ENCODE measurements around the gene XCR1. TPM values are rescaled to one million over a fixed set of nuclear protein-coding genes. Genes with fewer than 3 reads are reported as not detected.

The XCR1 gene
- total RNA-seq, 1 donor from 2014 or later = not detected

GRCh38 chr3:45976191-45977091 lies 50.8 kb downstream of the XCR1 start:
- no peaks in the 10 kb centered on the region for H3K9me3 Mint-ChIP-seq (ENCODE audit: unreplicated experiment)
- peaks cover 53% of the 10 kb centered on the region for H3K36me3 Mint-ChIP-seq (ENCODE audit: unreplicated experiment)
- no peaks in the 10 kb centered on the region for H3K27me3 Mint-ChIP-seq (ENCODE audit: unreplicated experiment)
- no peak for DNase-seq (ENCODE audit: extremely low spot score, unreplicated experiment)
- H3K4me3 Mint-ChIP-seq (ENCODE audit: unreplicated experiment) = no peak overlapping the region
- no peak overlapping the region for H3K27ac Mint-ChIP-seq (ENCODE audit: unreplicated experiment)
- peaks cover 3% of the 10 kb centered on the region for H3K4me1 Mint-ChIP-seq (ENCODE audit: unreplicated experiment)
- TF ChIP-seq CTCF (IDR thresholded peaks at IDR 0.05) = no peak

DNA sequence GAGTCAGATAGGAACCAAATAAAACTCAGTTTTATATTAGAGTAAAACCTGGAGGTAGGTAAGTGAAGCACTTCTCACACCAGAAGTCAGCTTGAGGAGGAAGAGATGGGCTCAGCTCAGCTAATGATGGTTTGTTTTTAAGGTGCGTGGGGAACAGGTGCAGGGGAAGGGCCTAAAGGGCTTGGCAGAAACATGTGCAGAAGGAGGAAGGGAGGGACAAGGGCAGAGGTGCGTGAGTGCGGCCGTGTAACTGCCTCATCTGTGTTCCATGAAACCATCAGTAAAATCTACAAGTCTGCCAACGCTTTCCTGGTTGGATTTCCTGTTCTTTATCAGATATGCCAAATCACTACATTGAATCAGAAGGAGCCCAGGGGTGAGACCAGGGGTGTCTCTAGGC lies 51.6 kb downstream of the XCR1 start:
- Mint-ChIP-seq H3K4me3 (ENCODE audit: unreplicated experiment) (no peak overlapping the region), H3K36me3 (ENCODE audit: unreplicated experiment) (peaks cover 51% of the 10 kb centered on the region), H3K27me3 (ENCODE audit: unreplicated experiment) (no peaks in the 10 kb centered on the region), H3K9me3 (ENCODE audit: unreplicated experiment) (no peaks in the 10 kb centered on the region), H3K27ac (ENCODE audit: unreplicated experiment) (no peak overlapping the region), H3K4me1 (ENCODE audit: unreplicated experiment) (peaks cover 3% of the 10 kb centered on the region)
- no peak for TF ChIP-seq CTCF (IDR thresholded peaks at IDR 0.05)
- no peak for DNase-seq (ENCODE audit: extremely low spot score, unreplicated experiment)

- H3K4me1 Mint-ChIP-seq (ENCODE audit: unreplicated experiment) = peaks cover 3% of the 10 kb centered on the region
- H3K27me3 Mint-ChIP-seq (ENCODE audit: unreplicated experiment) = no peaks in the 10 kb centered on the region
- no peaks in the 10 kb centered on the region for H3K9me3 Mint-ChIP-seq (ENCODE audit: unreplicated experiment)
- no peak for TF ChIP-seq CTCF (IDR thresholded peaks at IDR 0.05)
- H3K36me3 Mint-ChIP-seq (ENCODE audit: unreplicated experiment) = peaks cover 53% of the 10 kb centered on the region
- H3K27ac Mint-ChIP-seq (ENCODE audit: unreplicated experiment) = no peak overlapping the region
- H3K4me3 Mint-ChIP-seq (ENCODE audit: unreplicated experiment) = no peak overlapping the region
- DNase-seq (ENCODE audit: extremely low spot score, unreplicated experiment) = no peak
These were observed 52.6 kb downstream of the XCR1 start for GRCh38 chr3:45974686-45975085.

GRCh38 chr3:45972534-45973402 lies 54.5 kb downstream of the XCR1 start:
- no peak overlapping the region for H3K4me3 Mint-ChIP-seq (ENCODE audit: unreplicated experiment)
- no peaks in the 10 kb centered on the region for H3K9me3 Mint-ChIP-seq (ENCODE audit: unreplicated experiment)
- H3K27ac Mint-ChIP-seq (ENCODE audit: unreplicated experiment) = peak overlapping the region; percentile 33
- H3K36me3 Mint-ChIP-seq (ENCODE audit: unreplicated experiment) = peaks cover 46% of the 10 kb centered on the region
- TF ChIP-seq CTCF (IDR thresholded peaks at IDR 0.05) = no peak
- no peak for DNase-seq (ENCODE audit: extremely low spot score, unreplicated experiment)
- H3K4me1 Mint-ChIP-seq (ENCODE audit: unreplicated experiment) = peaks cover 3% of the 10 kb centered on the region
- no peaks in the 10 kb centered on the region for H3K27me3 Mint-ChIP-seq (ENCODE audit: unreplicated experiment)

DNA sequence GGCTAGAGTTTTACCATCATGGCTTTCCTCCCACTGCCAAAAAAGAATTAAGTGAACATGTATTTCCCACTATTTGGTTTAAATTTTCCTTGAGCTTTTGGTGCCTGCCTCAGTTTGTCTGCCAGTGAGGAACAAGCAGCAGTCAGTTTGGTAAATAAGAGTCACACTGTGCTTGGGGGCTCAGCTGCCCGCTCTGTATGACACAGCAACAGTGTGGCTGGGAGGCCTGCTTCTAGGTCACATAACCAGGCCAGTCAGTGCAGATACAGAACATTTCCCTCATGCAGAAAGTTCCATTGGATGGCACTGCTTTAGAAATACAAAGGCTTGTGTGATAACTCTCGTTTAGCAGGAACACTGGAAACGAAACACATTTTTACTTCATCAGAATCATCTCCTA lies 57.3 kb downstream of the XCR1 start:
- H3K4me3 Mint-ChIP-seq (ENCODE audit: unreplicated experiment) = no peak overlapping the region
- no peaks in the 10 kb centered on the region for H3K9me3 Mint-ChIP-seq (ENCODE audit: unreplicated experiment)
- H3K27ac Mint-ChIP-seq (ENCODE audit: unreplicated experiment) = no peak overlapping the region
- H3K27me3 Mint-ChIP-seq (ENCODE audit: unreplicated experiment) = no peaks in the 10 kb centered on the region
- H3K4me1 Mint-ChIP-seq (ENCODE audit: unreplicated experiment) = peaks cover 3% of the 10 kb centered on the region
- no peak for DNase-seq (ENCODE audit: extremely low spot score, unreplicated experiment)
- H3K36me3 Mint-ChIP-seq (ENCODE audit: unreplicated experiment) = peaks cover 36% of the 10 kb centered on the region
- TF ChIP-seq CTCF (IDR thresholded peaks at IDR 0.05) = no peak

All from osteocyte (in vitro differentiated cells).